Measurements from ENCODE around the gene PPP6R1. TPM values are rescaled to one million over a fixed set of nuclear protein-coding genes. Genes with fewer than 3 reads are reported as not detected.
A peak's percentile ranks its signal among the peaks of the same experiment; 100 is the strongest.

The PPP6R1 gene
- total and polyA plus RNA-seq, 2 of the 13 experiments (the other 11 are each of a cell fraction or from before 2014, with no cell fraction given): 25.8 to 54.0 TPM

DNA sequence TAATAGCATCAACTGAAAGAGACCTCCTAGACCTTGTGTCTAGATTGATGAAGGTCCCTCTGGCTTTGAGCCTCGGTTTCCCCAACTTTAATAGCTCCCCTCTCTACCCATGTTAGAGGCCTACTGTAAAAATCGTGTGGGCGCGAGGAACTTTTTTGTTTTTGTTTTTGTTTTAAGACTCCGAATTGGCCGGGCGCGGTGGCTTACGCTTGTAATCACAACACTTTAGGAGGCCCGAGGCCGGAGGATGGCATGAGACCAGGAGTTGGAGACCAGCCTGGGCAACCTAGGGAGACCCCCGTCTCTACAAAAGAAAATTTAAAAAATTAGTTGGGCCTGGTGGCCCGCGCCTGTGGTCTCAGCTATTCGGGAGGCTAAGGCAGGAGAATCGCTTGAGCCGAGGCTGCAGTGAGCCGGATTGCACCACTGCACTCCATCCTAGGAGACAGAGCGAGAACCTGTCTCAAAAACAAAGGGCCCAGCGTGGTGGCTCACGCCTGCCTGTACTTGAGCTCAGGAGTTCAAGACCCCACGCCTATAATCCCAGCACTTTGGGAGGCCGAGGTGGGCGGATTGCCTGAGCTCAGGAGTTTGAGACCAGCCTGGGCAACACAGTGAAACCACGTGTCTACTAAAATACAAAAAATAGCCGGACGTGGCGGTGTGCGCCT lies 858 bp upstream of the PPP6R1 start (continued):
- TF ChIP-seq SMAD9 (CRISPR knock-in tag; IDR thresholded peaks at IDR 0.05): no peak
- no peak for TF ChIP-seq FOXA3 (CRISPR knock-in tag; IDR thresholded peaks at IDR 0.05)
- no peak for TF ChIP-seq SPEN (CRISPR knock-in tag; IDR thresholded peaks at IDR 0.05; ENCODE audit: low read depth)
- TF ChIP-seq ZNF615 (CRISPR knock-in tag; IDR thresholded peaks at IDR 0.05; ENCODE audit: borderline replicate concordance): 0 out of 2 replicates have a peak, but pooled peaks have one; percentile 47
- peak; percentile 18; the same call in 1 of the 2 replicates for TF ChIP-seq ZSCAN29 (CRISPR knock-in tag; conservative IDR thresholded peaks at IDR 0.05)
- TF ChIP-seq CBFB (CRISPR knock-in tag; IDR thresholded peaks at IDR 0.05): no peak
- TF ChIP-seq PHB2 (IDR thresholded peaks at IDR 0.05; ENCODE audit: partially characterized antibody): no peak
- no peak for TF ChIP-seq ZBTB39 (CRISPR knock-in tag; IDR thresholded peaks at IDR 0.05)
- no peak for TF ChIP-seq MED13 (CRISPR knock-in tag; IDR thresholded peaks at IDR 0.05)
- no peak for TF ChIP-seq PATZ1 (CRISPR knock-in tag; IDR thresholded peaks at IDR 0.05)
- TF ChIP-seq ZNF329 (CRISPR knock-in tag; IDR thresholded peaks at IDR 0.05; ENCODE audit: low read depth): 0 out of 2 replicates have a peak, but pooled peaks have one; percentile 32
- no peak for TF ChIP-seq ZNF124 (CRISPR knock-in tag; IDR thresholded peaks at IDR 0.05)
- no peak for TF ChIP-seq NFYB (CRISPR knock-in tag; IDR thresholded peaks at IDR 0.05)
- TF ChIP-seq ZNF703 (CRISPR knock-in tag; IDR thresholded peaks at IDR 0.05; ENCODE audit: borderline replicate concordance): no peak
- no peak for TF ChIP-seq ZNF766 (CRISPR knock-in tag; IDR thresholded peaks at IDR 0.05; ENCODE audit: borderline replicate concordance)
- no peak for TF ChIP-seq SALL1 (CRISPR knock-in tag; IDR thresholded peaks at IDR 0.05)
- no peak for TF ChIP-seq ZNF777 (CRISPR knock-in tag; IDR thresholded peaks at IDR 0.05)
- no peak for TF ChIP-seq ZSCAN22 (CRISPR knock-in tag; IDR thresholded peaks at IDR 0.05)
- TF ChIP-seq, protein P1, sequence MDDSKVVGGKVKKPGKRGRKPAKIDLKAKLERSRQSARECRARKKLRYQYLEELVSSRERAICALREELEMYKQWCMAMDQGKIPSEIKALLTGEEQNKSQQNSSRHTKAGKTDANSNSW (CRISPR knock-in tag; IDR thresholded peaks at IDR 0.05; ENCODE audit: borderline replicate concordance): no peak
- no peak for TF ChIP-seq RXRB (CRISPR knock-in tag; IDR thresholded peaks at IDR 0.05; ENCODE audit: borderline replicate concordance)
- TF ChIP-seq ELF1 (CRISPR knock-in tag; IDR thresholded peaks at IDR 0.05): 0 out of 2 replicates have a peak, but pooled peaks have one; percentile 14
- TF ChIP-seq SRY (CRISPR knock-in tag; IDR thresholded peaks at IDR 0.05): no peak
- no peak for TF ChIP-seq EHMT2 (IDR thresholded peaks at IDR 0.05; ENCODE audit: borderline replicate concordance, low read depth, low read length)
- TF ChIP-seq NR3C1 (CRISPR knock-in tag; IDR thresholded peaks at IDR 0.05): no peak
- TF ChIP-seq, protein P2, sequence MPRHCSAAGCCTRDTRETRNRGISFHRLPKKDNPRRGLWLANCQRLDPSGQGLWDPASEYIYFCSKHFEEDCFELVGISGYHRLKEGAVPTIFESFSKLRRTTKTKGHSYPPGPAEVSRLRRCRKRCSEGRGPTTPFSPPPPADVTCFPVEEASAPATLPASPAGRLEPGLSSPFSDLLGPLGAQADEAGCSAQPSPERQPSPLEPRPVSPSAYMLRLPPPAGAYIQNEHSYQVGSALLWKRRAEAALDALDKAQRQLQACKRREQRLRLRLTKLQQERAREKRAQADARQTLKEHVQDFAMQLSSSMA (CRISPR knock-in tag; IDR thresholded peaks at IDR 0.05): no peak
- no peak for TF ChIP-seq ZNF343 (CRISPR knock-in tag; IDR thresholded peaks at IDR 0.05)
- 0 out of 2 replicates have a peak, but pooled peaks have one; percentile 0 for TF ChIP-seq NFKBIZ (CRISPR knock-in tag; IDR thresholded peaks at IDR 0.05)
- TF ChIP-seq ZNF660 (CRISPR knock-in tag; IDR thresholded peaks at IDR 0.05; ENCODE audit: borderline replicate concordance, low read depth): no peak
